Stimulated activated CD8-positive, alpha-beta memory T cell treated with anti-CD3 and anti-CD28 coated beads, Interleukin-4, amount 100 ng/mL, for 1 hour (primary cell): ENCODE data around the gene SPESP1.

Experiments
- DNase-seq, 2 donors: peaks; one replicate each; pipeline ENCODE4 v3.0.0-alpha.2; 2020; ENCODE audit warnings: low read depth in 2 of 2, low spot score in 1 of 2

The SPESP1 gene

GRCh38 chr15:68930268-68931022 is at the start of gene SPESP1:
Gene SPESP1 (plus strand): TSS chr15:68930525. CDS start chr15:68930654, 129 bp downstream.
- DNase-seq: peak in 1 of 2 donors; percentile 28

- DNase-seq: no peak
Measured at GRCh38 chr15:68885070-68885469, 45.3 kb upstream of the SPESP1 start.

GRCh38 chr15:68887120-68887519 is 43.2 kb upstream of the SPESP1 start:
- DNase-seq: no peak

- no peak for DNase-seq
Measured at GRCh38 chr15:68887819-68888218, 42.5 kb upstream of the SPESP1 start.

- DNase-seq: no peak
Measured at GRCh38 chr15:68888419-68888818, 41.9 kb upstream of the SPESP1 start.

GRCh38 chr15:68894208-68894607 is 36.1 kb upstream of the SPESP1 start:
- DNase-seq: no peak

GRCh38 chr15:68896178-68896577 is 34.1 kb upstream of the SPESP1 start:
- no peak for DNase-seq

GRCh38 chr15:68897016-68897415 is 33.3 kb upstream of the SPESP1 start:
- no peak for DNase-seq

- no peak for DNase-seq
Measured at GRCh38 chr15:68900027-68900426, 30.3 kb upstream of the SPESP1 start.

- DNase-seq: no peak
Measured at GRCh38 chr15:68907396-68907923, 22.9 kb upstream of the SPESP1 start.

GRCh38 chr15:68909601-68910100 is 20.7 kb upstream of the SPESP1 start:
- DNase-seq: no peak

- no peak for DNase-seq
Measured at GRCh38 chr15:68910341-68910740, 20.0 kb upstream of the SPESP1 start.

GRCh38 chr15:68910816-68911215 is 19.5 kb upstream of the SPESP1 start:
- no peak for DNase-seq

GRCh38 chr15:68921926-68922325 is 8.4 kb upstream of the SPESP1 start:
- DNase-seq: no peak

GRCh38 chr15:68924866-68925560 is 5.3 kb upstream of the SPESP1 start:
- peak; percentile 18 to 29 for DNase-seq

GRCh38 chr15:68933001-68933400 is 2.7 kb downstream of the SPESP1 start:
- no peak for DNase-seq

GRCh38 chr15:68934341-68934740 is 4.0 kb downstream of the SPESP1 start:
- no peak for DNase-seq

- DNase-seq: no peak
Measured at GRCh38 chr15:68935400-68935937, 5.1 kb downstream of the SPESP1 start.

- DNase-seq: no peak
Measured at GRCh38 chr15:68939501-68939900, 9.2 kb downstream of the SPESP1 start.

GRCh38 chr15:68951813-68952212 is 21.5 kb downstream of the SPESP1 start:
- no peak for DNase-seq

GRCh38 chr15:68957696-68958095 is 27.4 kb downstream of the SPESP1 start:
- no peak for DNase-seq

GRCh38 chr15:68958597-68958996 is 28.3 kb downstream of the SPESP1 start:
- no peak for DNase-seq
